ENCODE results near the gene ANKRD52. TPM values are rescaled to one million over a fixed set of nuclear protein-coding genes. Genes with fewer than 3 reads are reported as not detected.
"Not testable (repeated sequence)": the region's sequence is repeated elsewhere in the genome, so short reads cannot be mapped to it uniquely, and the experiment has no call there.

ANKRD52 gene
- 27.8 and 76.4 TPM in 2 replicates for total RNA-seq

DNA sequence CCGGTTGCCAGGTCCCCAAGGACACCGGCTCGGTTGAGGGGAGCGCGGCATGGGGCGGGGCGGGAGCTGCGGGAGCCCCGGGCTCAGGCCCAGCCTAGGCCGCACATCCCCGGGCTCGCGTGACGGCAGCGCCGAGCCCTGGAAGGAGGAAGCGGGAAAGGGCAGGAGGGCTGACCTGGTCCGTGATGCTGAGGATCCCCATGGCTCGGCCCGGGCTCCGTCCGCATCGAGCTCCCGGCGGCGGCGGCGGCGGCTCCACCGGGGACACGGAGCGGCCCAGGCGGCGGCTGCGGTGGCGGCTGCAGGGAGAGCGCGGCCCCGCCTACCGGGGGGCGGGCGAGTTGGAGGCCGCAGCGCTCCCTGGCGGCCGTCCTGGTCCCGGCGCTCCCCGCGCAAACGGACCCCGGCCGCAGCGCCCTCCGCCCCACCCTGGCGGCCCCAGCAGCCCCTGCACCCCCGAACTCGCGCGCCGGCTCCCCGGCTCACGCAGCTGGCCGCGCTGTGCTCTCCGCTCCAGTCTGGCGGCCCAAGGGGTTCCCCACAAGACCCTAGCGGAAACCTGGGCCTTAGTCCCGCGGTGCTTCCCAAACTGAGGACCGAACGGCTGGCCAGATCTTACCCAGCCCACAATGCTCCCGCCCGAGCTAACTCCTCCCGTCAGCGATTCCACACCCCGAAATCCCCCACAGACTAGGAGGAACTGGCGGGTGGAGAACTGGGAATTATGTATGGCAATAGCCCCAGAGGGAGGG is at the start of gene ANKRD52:
Gene ANKRD52, minus strand, starts transcription at position 317 of the 752 bp plus-strand sequence. Its CDS starts 115 bp downstream, at position 202.
- peak; percentile 20 for DNase-seq (ENCODE audit: low read depth)

DNA sequence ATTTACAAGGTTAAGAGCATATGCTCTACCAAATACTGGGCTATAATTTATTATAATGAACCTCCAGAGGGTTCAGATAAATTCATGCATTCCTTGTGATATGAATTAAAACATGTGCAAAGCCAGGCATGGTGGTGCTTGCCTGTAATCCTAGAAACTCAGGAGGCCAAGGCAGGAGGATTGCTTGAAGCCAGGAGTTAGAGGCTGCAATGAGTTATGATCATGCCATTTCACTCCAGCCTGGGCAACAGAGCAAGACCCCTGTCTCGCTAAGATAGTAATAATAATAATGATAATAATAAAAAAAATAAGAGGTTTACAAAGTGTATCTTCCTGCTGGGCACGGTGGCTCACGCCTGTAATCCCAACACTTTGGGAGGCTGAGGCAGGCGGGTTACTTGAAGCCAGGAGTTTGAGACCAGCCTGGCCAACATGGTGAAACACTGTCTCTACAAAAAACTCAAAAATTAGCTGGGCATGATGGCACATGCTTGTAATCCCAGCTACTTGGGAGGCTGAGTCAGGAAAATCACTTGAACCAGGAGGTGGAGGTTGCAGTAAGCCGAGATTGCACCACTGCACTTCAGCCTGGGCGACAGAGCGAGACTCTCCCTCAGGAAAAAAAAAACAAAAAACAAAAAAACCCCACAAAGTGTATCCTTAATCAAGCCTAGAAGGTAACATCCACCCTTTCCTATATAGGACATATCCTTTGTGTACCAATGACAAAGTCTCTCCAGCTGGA is 49.2 kb upstream of the ANKRD52 start:
- peak; percentile 51 for DNase-seq (ENCODE audit: low read depth)

DNA sequence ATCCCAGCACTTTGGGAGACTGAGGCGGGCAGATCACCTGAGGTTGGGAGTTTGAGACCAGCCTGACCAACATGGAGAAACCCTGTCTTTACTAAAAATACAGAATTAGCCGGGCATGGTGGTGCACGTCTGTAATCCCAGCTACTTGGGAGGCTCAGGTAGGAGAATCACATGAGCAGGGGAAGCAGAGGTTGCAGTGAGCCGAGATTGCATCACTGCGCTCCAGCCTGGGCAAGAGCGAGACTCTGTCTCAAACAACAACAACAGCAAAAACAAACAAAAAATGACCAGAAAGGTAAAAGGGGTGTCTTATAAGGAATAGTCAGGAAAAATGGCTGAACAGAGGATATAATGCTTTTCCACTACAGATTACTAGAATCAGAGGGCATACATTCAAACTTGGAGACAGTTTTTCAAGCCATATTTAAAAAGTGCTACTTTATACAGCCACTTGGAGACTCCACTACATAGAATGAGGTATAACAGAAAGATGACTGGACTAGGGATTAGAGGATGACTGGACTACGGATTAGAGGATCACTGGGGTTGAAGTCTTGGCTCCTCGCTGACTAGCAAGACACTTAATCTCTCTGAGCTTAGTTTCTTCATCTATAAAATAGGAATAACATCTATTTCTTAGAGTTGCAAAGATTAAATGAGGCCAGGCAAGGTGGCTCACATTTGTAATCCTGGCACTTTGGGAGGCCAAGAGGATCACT is 46.8 kb upstream of the ANKRD52 start:
- DNase-seq (ENCODE audit: low read depth): no peak

DNA sequence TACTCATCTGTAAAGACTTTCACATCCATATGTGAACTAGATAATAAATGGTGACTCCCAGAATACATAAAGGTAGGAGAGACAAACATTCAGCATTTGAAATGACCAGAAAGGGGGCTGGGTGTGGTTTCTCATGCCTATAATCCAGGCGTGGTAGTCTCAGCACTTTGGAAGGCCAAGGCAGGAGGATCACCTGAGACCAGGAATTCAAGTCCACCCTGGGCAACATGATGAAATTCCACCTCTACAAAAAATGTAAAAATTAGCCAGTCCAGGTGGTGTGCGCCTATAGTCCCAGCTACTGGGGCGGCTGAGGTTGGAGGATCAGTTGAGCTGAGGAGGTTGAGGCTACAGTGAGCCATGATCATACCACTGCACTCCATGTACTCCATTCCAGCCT is 46.1 kb upstream of the ANKRD52 start:
- no peak for DNase-seq (ENCODE audit: low read depth)

DNA sequence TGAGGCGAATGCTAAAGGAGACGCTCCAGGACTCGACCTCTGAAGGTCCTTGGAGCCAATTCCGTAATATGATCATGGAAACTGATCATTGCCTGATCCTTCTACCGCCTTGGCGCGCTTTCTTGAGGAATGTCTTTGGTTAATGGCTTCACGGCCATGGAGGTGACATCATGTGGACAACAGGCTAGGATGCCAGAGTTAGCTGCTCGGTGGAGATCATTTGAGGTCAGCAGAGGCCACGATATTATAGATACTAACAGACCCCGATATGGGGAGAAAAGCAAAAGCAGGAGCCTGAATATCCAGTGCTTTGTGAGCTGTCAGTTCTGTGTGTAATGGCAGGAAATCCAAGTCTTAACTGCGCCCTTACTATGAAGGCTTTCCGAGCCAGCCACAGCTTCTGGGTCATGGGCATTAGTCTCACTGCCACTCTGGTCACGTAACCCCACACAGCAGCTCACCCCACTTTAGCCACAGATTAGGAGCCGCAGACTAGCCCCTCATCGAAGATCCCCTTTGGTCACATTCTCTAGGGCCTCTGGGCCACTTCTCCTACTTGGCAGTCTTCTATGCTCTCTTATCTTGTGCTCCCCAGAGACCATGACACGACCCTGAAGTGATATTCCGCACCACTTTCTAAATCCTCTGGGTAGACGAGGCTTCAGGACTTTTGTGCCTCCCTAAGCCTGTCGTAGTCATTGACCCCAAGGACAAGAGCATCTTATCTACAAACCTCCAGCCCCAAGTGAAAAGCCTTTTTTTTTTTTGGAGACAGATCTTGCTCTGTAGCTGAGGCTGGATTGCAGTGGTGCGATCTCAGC is 42.7 kb upstream of the ANKRD52 start:
- no peak for DNase-seq (ENCODE audit: low read depth)

DNA sequence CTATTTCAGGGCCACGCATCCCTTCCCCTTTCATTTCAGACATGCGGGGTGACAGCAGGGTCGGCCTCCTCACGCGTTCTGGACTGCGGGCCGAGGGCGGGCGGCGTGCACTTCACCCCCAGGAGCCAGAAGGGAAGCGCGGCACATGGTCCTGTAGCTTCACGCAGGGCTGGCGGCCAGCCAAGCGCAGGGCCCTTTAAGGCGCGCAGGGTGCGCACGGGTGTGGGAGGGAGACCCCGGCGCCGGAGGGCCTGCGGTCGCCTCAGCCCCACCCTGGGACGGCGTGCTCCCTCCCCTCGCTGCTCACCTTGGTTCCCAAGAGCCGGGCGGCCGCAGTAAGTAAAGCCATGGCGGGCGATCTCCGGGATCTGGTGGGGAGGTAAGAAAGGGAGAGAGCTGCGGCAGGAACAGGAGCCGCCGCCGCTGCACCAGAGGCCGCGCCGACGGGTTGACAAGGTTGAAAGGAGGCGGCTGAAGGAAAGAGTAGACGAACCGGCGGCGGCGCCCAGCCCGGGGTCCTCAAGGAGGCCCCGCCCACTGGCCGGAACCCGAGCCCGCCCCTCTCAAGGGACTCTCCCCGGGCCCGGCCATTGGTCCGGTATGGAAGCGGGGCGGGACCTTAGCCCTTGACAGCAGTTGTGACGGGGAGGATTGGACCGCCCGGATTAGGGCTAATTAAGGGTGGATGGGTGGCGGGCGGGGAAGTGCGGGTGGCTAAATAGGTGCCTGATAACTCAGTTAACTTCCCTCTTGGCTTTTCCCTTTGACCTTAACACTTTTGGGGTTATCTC is 41.9 kb upstream of the ANKRD52 start, which contains the start of gene CS:
Gene CS, minus strand, starts transcription at position 478 of the 791 bp plus-strand sequence. Its CDS starts 129 bp downstream, at position 349.
- DNase-seq (ENCODE audit: low read depth): peak; percentile 91

DNA sequence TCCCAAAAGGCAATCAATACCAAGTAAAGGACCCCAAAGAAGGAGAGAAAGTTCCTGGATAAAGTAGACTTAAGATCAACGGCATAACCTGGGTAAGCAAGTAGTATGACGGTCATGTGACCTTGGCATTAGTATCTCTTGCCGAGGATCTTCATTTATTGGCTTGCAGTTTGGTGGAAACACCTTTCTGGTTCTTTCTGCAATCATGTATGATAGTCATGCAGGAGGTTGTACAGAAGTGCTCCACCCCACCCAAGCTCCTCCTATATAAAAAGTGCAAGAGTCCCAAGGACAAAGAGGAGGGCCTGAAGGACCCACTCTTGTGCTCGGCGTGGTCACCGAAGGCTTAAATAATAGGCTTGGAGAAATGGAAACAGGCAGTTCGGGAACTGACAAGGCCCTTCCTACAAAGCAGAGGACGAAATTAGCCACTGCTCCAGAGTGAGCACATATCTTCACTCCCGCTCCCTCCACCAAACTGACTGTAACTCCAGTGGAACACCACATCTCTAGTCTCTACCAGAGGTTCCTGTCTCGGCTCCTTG is 41.2 kb upstream of the ANKRD52 start:
- peak; percentile 23 for DNase-seq (ENCODE audit: low read depth)

DNA sequence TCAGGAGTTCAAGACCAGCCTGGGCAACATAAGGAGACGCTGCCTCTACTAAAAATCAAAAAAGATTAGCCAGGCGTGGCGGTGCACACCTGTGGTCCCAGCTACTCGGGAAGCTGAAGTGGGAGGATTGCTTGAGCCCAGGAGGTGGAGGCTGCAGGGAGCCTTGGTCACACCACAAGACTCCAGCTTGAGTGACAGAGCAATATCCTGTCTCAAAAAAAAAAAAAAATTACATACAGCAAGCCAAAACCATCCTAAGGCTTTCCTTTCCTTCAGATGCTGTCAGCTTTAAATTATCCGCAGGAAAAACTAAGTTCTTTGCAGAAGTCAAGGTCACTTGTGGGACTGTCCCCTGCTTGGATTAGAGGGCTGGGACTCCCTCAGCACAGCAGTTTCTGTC is 40.6 kb upstream of the ANKRD52 start:
- no peak for DNase-seq (ENCODE audit: low read depth)

DNA sequence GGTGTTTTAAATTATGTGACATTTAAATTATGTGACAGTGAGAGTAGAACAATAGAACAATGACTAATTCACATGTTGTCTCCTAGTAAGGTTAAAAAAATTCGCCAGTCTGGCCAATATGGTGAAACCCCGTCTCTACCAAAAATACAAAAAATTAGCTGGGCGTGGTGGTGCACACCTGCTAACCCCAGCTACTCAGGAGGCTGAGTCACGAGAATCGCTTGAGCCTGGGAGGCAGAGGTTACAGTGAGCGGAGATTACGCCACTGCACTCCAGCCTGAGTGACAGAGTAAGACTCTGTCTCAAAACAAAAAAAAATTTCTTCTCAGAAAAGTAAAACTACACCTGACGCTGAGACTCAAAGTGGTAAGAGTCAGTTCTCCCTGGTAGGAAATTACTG is 39.2 kb upstream of the ANKRD52 start:
- DNase-seq (ENCODE audit: low read depth): no peak

DNA sequence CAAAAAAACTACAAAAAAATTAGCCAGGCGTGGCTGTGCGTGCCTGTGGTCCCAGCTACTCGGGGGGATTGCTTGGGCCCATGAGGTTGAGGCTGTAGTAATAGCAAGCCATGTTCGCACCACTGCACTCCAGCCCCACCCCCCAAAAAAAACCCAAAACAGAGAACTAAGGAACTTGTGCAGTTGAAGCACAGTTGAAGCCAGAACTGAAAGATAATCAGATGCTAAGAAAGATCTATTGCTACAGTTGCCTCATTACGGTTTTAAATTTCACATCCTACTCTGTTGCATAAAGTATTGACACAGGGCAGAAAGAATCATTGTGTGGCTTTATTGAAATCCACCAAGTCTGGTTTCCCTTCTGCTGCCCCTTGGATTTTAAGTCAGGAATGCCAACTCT is 38.1 kb upstream of the ANKRD52 start:
- DNase-seq (ENCODE audit: low read depth): no peak

DNA sequence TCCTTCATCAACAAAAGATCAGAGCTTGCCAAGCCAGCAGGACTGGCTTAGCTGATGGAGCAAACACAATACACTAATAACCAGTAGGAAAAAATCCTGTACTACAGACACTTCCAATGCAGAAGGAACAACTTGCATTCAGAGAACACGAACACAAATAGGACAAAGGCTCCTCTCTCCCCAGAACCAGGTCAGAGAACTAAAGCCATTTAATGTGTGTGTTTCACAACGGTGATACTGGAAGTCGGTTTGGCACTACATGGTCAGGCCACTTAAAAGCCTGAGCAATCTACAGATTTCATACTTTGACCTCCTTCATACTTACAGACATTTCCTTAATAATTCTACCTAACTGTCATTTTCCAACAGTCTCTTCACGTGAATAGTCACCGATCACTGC is 35.6 kb upstream of the ANKRD52 start:
- DNase-seq (ENCODE audit: low read depth): no peak

DNA sequence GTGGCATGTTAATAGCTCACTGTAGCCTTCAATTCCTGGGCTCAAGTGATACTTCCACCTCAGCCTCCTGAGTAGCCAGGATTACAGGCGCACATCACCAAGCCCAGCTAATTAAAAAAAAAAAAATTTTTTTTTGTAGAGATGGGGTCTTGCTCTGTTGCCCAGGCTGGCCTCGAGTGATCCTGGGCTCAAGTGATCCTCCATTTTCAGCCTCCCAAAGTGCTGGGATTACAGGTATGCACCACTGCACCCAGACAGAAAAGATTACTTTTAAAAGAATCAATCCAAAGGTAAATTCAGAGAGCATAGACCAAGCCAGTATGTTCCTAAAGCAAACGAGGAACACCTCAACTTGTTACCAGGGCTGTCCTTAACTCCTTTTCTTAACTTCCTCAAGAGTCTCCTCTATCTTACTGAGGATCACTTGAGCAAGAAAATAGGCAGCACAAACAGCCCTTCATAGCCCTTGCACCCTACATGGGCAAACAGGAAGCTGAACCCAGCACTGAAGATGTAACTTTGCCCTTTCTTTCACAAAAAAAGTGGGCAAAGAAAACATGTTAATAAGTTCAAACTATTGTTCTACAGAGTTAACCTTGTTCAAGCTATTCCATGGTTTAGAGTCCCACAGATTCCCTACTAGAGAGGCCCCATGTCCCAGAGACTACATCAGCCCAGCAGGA is 30.7 kb upstream of the ANKRD52 start:
- no peak for DNase-seq (ENCODE audit: low read depth)

DNA sequence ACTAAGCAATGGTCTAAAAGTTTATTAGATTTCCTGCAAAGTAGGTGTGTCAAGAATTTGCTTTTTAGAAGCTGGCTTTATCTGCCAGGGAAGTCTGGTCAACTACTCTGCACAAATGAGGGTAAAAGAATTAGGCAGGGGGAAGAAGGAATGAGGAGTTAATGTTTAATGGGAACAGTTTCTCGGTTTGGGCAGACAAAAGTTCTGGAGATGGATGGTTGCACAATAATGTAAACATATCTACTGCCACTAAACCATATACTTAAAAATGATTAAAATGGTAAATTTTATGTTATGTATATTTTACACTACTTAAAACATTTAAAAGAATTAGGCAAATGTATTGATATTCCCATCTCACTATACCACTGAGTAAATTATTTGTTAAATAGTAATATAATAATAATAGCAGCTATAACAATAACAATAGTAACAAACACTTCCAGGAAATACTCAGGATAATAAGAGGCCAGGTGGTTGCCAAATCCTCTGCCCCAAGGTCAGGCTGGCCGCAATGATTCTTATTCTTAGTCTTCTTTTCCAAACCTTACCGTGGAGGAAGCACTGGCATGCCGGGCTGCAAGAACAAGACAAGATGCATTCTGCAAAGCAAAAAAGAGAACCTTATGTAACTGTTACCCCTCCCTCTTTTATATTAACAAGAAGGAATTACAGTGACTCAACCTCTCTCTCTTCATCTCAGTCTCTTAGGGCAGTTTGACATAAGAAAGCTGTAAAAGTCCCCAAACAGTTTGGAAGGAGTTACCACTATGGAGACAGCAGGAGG is 28.1 kb upstream of the ANKRD52 start:
- peak; percentile 61 for DNase-seq (ENCODE audit: low read depth)

DNA sequence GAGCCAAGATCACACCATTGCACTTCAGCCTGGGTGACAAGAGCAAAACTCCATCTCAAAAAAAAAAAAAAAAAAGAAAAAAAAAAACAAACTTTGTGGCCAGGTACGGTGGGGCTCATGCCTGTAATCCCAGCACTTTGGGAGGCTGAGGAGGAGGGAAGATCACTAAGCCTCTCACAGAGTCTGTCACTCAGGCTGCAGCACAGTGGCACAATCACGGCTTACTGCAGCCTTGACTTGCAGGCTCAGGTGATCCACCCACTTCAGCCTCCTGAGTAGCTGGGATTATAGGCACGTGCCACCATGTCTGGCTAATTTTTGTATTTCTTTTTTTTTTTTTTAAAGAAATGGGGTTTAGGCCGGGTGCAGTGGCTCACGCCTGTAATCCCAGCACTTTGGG is 26.1 kb upstream of the ANKRD52 start:
- DNase-seq (ENCODE audit: low read depth): not testable (repeated sequence)

DNA sequence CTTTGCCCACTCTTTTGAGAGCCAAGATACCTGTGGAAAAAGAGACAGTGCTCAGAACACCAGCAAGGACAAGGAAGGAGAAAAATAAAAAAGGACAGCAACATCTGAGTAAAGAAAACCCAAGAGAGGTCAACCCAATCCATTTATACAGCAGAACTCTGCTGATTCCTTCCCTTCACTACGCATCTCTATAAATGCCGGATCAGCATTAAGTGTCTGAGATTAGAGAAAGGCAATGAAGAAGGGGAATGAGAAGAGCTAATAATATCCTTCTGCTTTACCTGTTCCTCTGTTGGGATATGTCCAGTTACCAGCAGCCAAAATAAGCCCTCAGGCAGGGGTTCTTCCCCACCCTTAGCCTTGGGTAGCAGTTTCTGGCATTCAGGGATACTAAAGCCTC is 24.4 kb upstream of the ANKRD52 start:
- DNase-seq (ENCODE audit: low read depth): no peak

DNA sequence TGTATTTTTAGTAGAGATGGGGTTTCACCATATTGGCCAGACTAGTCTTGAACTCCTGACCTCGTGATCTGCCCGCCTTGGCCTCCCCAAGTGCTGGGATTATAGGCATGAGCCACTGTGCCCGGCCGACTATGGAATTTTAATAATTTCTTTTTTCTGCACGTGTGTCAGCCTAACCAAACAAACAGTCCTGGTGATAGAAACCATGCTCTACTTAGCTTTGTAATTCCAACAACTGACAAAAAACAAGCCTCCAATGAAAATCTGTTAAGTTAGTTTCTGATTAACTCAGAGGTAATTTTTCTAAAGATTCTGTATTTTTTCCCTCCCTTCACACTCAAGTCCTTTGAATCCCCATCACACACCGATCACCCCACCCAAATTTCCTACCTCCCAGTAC is 23.8 kb upstream of the ANKRD52 start:
- no peak for DNase-seq (ENCODE audit: low read depth)

DNA sequence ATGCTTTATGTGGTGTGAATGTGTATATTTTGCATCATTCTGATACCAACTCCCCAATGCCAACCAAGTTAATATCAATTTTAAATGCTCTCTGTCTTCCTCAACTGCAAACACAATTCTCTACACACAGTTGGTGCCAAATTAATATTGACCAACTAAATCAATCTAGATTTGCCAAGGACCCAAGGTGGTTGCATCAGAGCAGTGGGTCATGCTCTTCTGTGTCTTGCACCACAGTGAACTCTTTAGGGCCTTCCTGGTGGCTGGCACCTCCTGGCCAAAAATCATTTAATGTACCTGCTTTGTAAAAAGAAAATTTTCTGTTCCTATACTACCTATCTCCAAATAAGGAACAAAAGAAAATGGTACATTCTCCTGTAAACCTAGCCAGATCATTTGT is 22.7 kb upstream of the ANKRD52 start:
- no peak for DNase-seq (ENCODE audit: low read depth)

DNA sequence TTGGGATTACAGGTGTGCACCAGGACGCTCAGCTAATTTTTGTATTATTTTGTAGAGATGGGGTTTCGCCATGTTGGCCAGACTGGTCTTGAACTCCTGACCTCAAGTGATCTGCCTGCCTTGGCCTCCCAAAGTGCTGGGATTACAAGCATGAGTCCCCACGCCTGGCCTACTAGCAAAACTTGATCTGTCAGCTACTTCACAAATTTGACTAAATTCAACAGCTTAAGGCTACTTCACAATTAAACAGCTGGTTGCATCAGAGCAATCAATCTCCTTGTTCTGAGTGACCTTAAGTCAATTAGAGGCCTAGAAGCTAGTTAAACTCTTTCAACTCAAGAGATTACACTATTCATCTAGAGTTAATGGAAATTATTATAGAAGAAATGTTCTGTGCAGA is 20.7 kb upstream of the ANKRD52 start:
- no peak for DNase-seq (ENCODE audit: low read depth)

DNA sequence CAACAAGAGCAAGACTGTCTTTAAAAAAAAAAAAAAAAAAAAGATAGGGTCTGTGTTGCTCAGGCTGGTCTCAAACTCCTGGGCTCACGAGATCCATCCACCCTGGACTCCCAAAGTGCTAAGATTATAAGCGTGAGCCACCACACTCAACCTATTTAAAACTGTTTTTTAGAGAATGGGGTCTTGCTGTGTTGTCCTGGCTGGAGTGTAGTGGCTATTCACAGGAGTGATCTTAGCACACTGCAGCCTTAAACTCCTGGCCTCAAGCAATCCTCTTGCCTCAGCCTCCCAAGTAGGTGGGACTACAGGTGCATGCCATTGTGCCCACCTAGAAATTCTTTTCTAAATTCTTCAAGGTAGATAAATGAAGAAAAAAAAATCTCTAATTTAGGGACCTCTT is 16.1 kb upstream of the ANKRD52 start:
- DNase-seq (ENCODE audit: low read depth): no peak

Measured in renal cortical epithelial cell (primary cell).